DMS53 treated with DMSO at 0.1 percent for 48 hours (cell line): ENCODE measurements around the gene NDUFA6.
A peak's percentile ranks its signal among the peaks of the same experiment; 100 is the strongest.
"Not testable (repeated sequence)": the region's sequence is repeated elsewhere in the genome, so short reads cannot be mapped to it uniquely, and the experiment has no call there.

ENCODE experiments used
- DNase-seq: peaks from one replicate; lab custom pipeline; 2025; ENCODE audit not compliant: unreplicated experiment; lab: John Stamatoyannopoulos, UW

Gene NDUFA6

GRCh38 chr22:42072606-42073330, 17.8 kb downstream of the NDUFA6 start:
- no peak for DNase-seq

- DNase-seq = not testable (repeated sequence)
Measured at GRCh38 chr22:42071508-42071907, 19.1 kb downstream of the NDUFA6 start.

- peak; percentile 81 for DNase-seq
Measured at GRCh38 chr22:42070517-42071422, 19.8 kb downstream of the NDUFA6 start, which contains the start of gene NAGA. Gene NAGA (minus strand): TSS chr22:42070812. CDS start chr22:42070297, 515 bp downstream.

- no peak for DNase-seq
Measured at GRCh38 chr22:42069801-42070516, 20.6 kb downstream of the NDUFA6 start.

- no peak for DNase-seq
Measured at GRCh38 chr22:42068291-42068690, 22.3 kb downstream of the NDUFA6 start.

GRCh38 chr22:42067671-42068251, 22.8 kb downstream of the NDUFA6 start:
- no peak for DNase-seq

- no peak for DNase-seq
Measured at GRCh38 chr22:42066937-42067336, 23.6 kb downstream of the NDUFA6 start.

GRCh38 chr22:42066126-42066761, 24.3 kb downstream of the NDUFA6 start:
- no peak for DNase-seq

- no peak for DNase-seq
Measured at GRCh38 chr22:42065438-42066125, 25.0 kb downstream of the NDUFA6 start.

- DNase-seq = no peak
Measured at GRCh38 chr22:42064629-42065028, 25.9 kb downstream of the NDUFA6 start.

- DNase-seq = no peak
Measured at GRCh38 chr22:42062506-42063170, 27.9 kb downstream of the NDUFA6 start.

GRCh38 chr22:42061041-42061440, 29.5 kb downstream of the NDUFA6 start:
- no peak for DNase-seq

- DNase-seq = no peak
Measured at GRCh38 chr22:42060489-42060888, 30.1 kb downstream of the NDUFA6 start.

- DNase-seq = no peak
Measured at GRCh38 chr22:42056757-42057511, 33.6 kb downstream of the NDUFA6 start.

- DNase-seq = no peak
Measured at GRCh38 chr22:42052765-42053164, 37.8 kb downstream of the NDUFA6 start.

GRCh38 chr22:42050641-42051180, 39.9 kb downstream of the NDUFA6 start:
- no peak for DNase-seq

- DNase-seq = no peak
Measured at GRCh38 chr22:42041784-42042183, 48.8 kb downstream of the NDUFA6 start.

GRCh38 chr22:42039271-42039670, 51.3 kb downstream of the NDUFA6 start:
- DNase-seq = no peak
